Upper lobe of left lung (tissue), 6 donors: ENCODE data around the gene AGPAT4. TPM values are rescaled to one million over a fixed set of nuclear protein-coding genes. Genes with fewer than 3 reads are reported as not detected.

Source experiments
- ATAC-seq, 2 donors: fragments of 200-7000 bp; cut with Tn5 transposase; one replicate each; pipeline ENCODE4 v1.9.1; 2022; ENCODE audit warnings: mild to moderate bottlenecking in 2 of 2, moderate library complexity in 2 of 2; ENCODE audit not compliant: low FRiP score in 2 of 2
- DNase-seq, 2 donors: peaks; one replicate each; pipeline ENCODE4 v3.0.0-alpha.2; 2019 to 2020
- H3K27ac ChIP-seq, 4 donors: fragments of 200-600 bp; sonication (generic); one replicate each; pipeline ENCODE4 v1.5.1; 2016 to 2019
- H3K27me3 ChIP-seq, 4 donors: fragments of 200-600 bp; sonication (generic); one replicate each; pipeline ENCODE4 v1.5.1; 2017 to 2019
- H3K36me3 ChIP-seq, 4 donors: fragments of 200-600 bp; sonication (generic); one replicate each; pipeline ENCODE4 v1.5.1; 2016 to 2019
- H3K4me1 ChIP-seq, 4 donors: fragments of 200-600 bp; sonication (generic); one replicate each; pipeline ENCODE4 v1.5.1; 2018 to 2019
- H3K4me3 ChIP-seq, 4 donors: fragments of 200-600 bp; sonication (generic); one replicate each; pipeline ENCODE4 v1.5.1; 2017 to 2019; ENCODE audit warnings: mild to moderate bottlenecking in 2 of 4, moderate library complexity in 1 of 4
- H3K9me3 ChIP-seq, 4 donors: fragments of 200-600 bp; sonication (generic); one replicate each; pipeline ENCODE4 v1.5.1; 2018 to 2019
- CTCF ChIP-seq, 6 experiments: fragments of 450-650 bp in 4 of 6; fragments of 200-600 bp in 2 of 6; sonication (generic) in 2 of 6; IDR thresholded peaks; one replicate each; pipeline ENCODE4 v1.5.1; 2016 to 2019; ENCODE audit warnings: antibody characterized with exemption in 6 of 6
- EP300 ChIP-seq, 4 donors: sonication (generic); formaldehyde crosslinking; IDR thresholded peaks; one replicate each; pipeline ENCODE4 v1.5.1; 2017; ENCODE audit warnings: antibody characterized with exemption in 4 of 4, control low read depth in 2 of 4
- POLR2A ChIP-seq, 4 donors: fragments of 450-650 bp; IDR thresholded peaks; one replicate each; pipeline ENCODE4 v1.5.1; 2016 to 2017; ENCODE audit warnings: antibody characterized with exemption in 4 of 4, mild to moderate bottlenecking in 2 of 4
- POLR2AphosphoS5 ChIP-seq, 2 donors: sonication (generic); formaldehyde crosslinking; IDR thresholded peaks; one replicate each; pipeline ENCODE4 v1.5.1; 2017; ENCODE audit warnings: antibody characterized with exemption in 2 of 2
- WGBS, 2 donors: methylation state at CpG; one replicate each; pipeline ENCODE4 v1.1.5; 2017 to 2018; 5-methylcytosine and 5-hydroxymethylcytosine counted together
- total RNA-seq, 6 donors: library from RNA; depleted of rRNA in 4 of 6; stranded (reverse); fragments of >200 nt in 4 of 6; gene quantifications; one replicate each; pipeline versions ENCODE4 v1.1.0 to v1.2.1, GENCODE V29; 2016 to 2021
- donor health status: DM: no; HTN: no; CAD: no; lungs with moderate emphysema.
- donor health status: DM: no; HTN: yes; CAD: no; lungs with severe emphysema.

AGPAT4 gene
- total RNA-seq, 6 donors from 2014 or later = 7.0 to 26.3 (median 14.4) TPM

GRCh38 chr6:161142957-161143296, 130.9 kb downstream of the AGPAT4 start:
- ATAC-seq = no peak
- H3K36me3 ChIP-seq = peaks cover 0 to 14% (median 4%) of the 10 kb centered on the region in 4 donors
- WGBS, 2 donors = 93 to 94% methylated on average over 5 of the region's 5 CpGs

GRCh38 chr6:161141173-161141572, 132.7 kb downstream of the AGPAT4 start:
- ATAC-seq = no peak
- Histone ChIP-seq H3K4me1 (no peaks in the 10 kb centered on the region), H3K4me3 (no peak overlapping the region), H3K9me3 (no peaks in the 10 kb centered on the region), H3K36me3 (peaks cover 0 to 22% (median 8%) of the 10 kb centered on the region in 4 donors), H3K27ac (no peak overlapping the region), H3K27me3 (no peaks in the 10 kb centered on the region)
- TF ChIP-seq POLR2A (IDR thresholded peaks at IDR 0.05) = no peak
- no peak for TF ChIP-seq POLR2AphosphoS5 (IDR thresholded peaks at IDR 0.05)
- no peak for TF ChIP-seq CTCF (IDR thresholded peaks at IDR 0.05)
- no peak for TF ChIP-seq EP300 (IDR thresholded peaks at IDR 0.05)
- no peak for DNase-seq
- WGBS, 2 donors = 83 to 87% methylated on average over 11 of the region's 11 CpGs

More at GRCh38 chr6:161142957-161143296, 130.9 kb downstream of the AGPAT4 start:
- Histone ChIP-seq H3K27me3 (no peaks in the 10 kb centered on the region), H3K9me3 (no peaks in the 10 kb centered on the region), H3K27ac (no peak overlapping the region), H3K4me1 (no peaks in the 10 kb centered on the region), H3K4me3 (no peak overlapping the region)
- TF ChIP-seq CTCF (IDR thresholded peaks at IDR 0.05) (no peak), EP300 (IDR thresholded peaks at IDR 0.05) (no peak), POLR2A (IDR thresholded peaks at IDR 0.05) (no peak), POLR2AphosphoS5 (IDR thresholded peaks at IDR 0.05) (no peak)
- DNase-seq = no peak

GRCh38 chr6:161140554-161140875, 133.3 kb downstream of the AGPAT4 start:
- WGBS, 2 donors = 95 to 98% methylated on average over 4 to 10 of the region's 10 CpGs
- Histone ChIP-seq H3K4me1 (no peaks in the 10 kb centered on the region), H3K9me3 (no peaks in the 10 kb centered on the region), H3K27me3 (no peaks in the 10 kb centered on the region), H3K4me3 (no peak overlapping the region), H3K27ac (no peak overlapping the region), H3K36me3 (peaks cover 0 to 28% (median 11%) of the 10 kb centered on the region in 4 donors)
- peak in 1 of 2 donors; percentile 64 for DNase-seq
- ATAC-seq = no peak
- TF ChIP-seq CTCF (IDR thresholded peaks at IDR 0.05) = no peak
- no peak for TF ChIP-seq POLR2A (IDR thresholded peaks at IDR 0.05)
- no peak for TF ChIP-seq EP300 (IDR thresholded peaks at IDR 0.05)
- TF ChIP-seq POLR2AphosphoS5 (IDR thresholded peaks at IDR 0.05) = no peak

GRCh38 chr6:161139766-161140553, 133.9 kb downstream of the AGPAT4 start:
- Histone ChIP-seq H3K36me3 (peaks cover 0 to 29% (median 13%) of the 10 kb centered on the region in 4 donors), H3K27me3 (no peaks in the 10 kb centered on the region), H3K27ac (no peak overlapping the region), H3K4me1 (no peaks in the 10 kb centered on the region), H3K4me3 (no peak overlapping the region), H3K9me3 (no peaks in the 10 kb centered on the region)
- TF ChIP-seq POLR2AphosphoS5 (IDR thresholded peaks at IDR 0.05) = no peak
- peak in 2 of 6 experiments; percentile 29 to 62 for TF ChIP-seq CTCF (IDR thresholded peaks at IDR 0.05)
- no peak for TF ChIP-seq POLR2A (IDR thresholded peaks at IDR 0.05)
- no peak for TF ChIP-seq EP300 (IDR thresholded peaks at IDR 0.05)
- WGBS, 2 donors = 87 to 92% methylated on average over 12 to 27 of the region's 28 CpGs
- DNase-seq = peak in 1 of 2 donors; percentile 80
- ATAC-seq = peak in 1 of 2 donors; percentile 45
